Measurements from ENCODE around the gene DAAM2.

The DAAM2 gene

GRCh38 chr6:39849764-39850163, 57.6 kb downstream of the DAAM2 start:
- no peak for TF ChIP-seq EGR1 (IDR thresholded peaks at IDR 0.05)
- no peak for TF ChIP-seq TEAD4 (IDR thresholded peaks at IDR 0.05)
- no peak for TF ChIP-seq ZBTB7A (IDR thresholded peaks at IDR 0.05; ENCODE audit: low read depth)
- no peak for TF ChIP-seq TAF1 (IDR thresholded peaks at IDR 0.05; ENCODE audit: low read depth)
- no peak for TF ChIP-seq CEBPB (IDR thresholded peaks at IDR 0.05)
- TF ChIP-seq REST (IDR thresholded peaks at IDR 0.05; ENCODE audit: low read depth): no peak
- no peak for TF ChIP-seq RAD21 (IDR thresholded peaks at IDR 0.05; ENCODE audit: low read depth)
- no peak for TF ChIP-seq MAX (IDR thresholded peaks at IDR 0.05)
- TF ChIP-seq TCF12 (IDR thresholded peaks at IDR 0.05; ENCODE audit: low read depth): no peak
- TF ChIP-seq YY1 (IDR thresholded peaks at IDR 0.05; ENCODE audit: low read depth): no peak
- TF ChIP-seq EP300 (IDR thresholded peaks at IDR 0.05; ENCODE audit: borderline replicate concordance): no peak
- no peak for TF ChIP-seq FOXM1 (IDR thresholded peaks at IDR 0.05; ENCODE audit: borderline replicate concordance, low read depth)
- TF ChIP-seq USF1 (IDR thresholded peaks at IDR 0.05): no peak
- TF ChIP-seq NFIC (IDR thresholded peaks at IDR 0.05): no peak
- TF ChIP-seq CREB1 (IDR thresholded peaks at IDR 0.05; ENCODE audit: low read depth): no peak

GRCh38 chr6:39850736-39851297, 58.6 kb downstream of the DAAM2 start:
- TF ChIP-seq TAF1 (IDR thresholded peaks at IDR 0.05; ENCODE audit: low read depth) (no peak), TEAD4 (IDR thresholded peaks at IDR 0.05) (no peak), EP300 (IDR thresholded peaks at IDR 0.05; ENCODE audit: borderline replicate concordance) (no peak), REST (IDR thresholded peaks at IDR 0.05; ENCODE audit: low read depth) (no peak), YY1 (IDR thresholded peaks at IDR 0.05; ENCODE audit: low read depth) (no peak), EGR1 (IDR thresholded peaks at IDR 0.05) (no peak), TCF12 (IDR thresholded peaks at IDR 0.05; ENCODE audit: low read depth) (no peak), FOXM1 (IDR thresholded peaks at IDR 0.05; ENCODE audit: borderline replicate concordance, low read depth) (no peak)

- TF ChIP-seq NFIC (IDR thresholded peaks at IDR 0.05) (no peak), TEAD4 (IDR thresholded peaks at IDR 0.05) (no peak), TCF12 (IDR thresholded peaks at IDR 0.05; ENCODE audit: low read depth) (no peak), CEBPB (IDR thresholded peaks at IDR 0.05) (no peak), ZBTB7A (IDR thresholded peaks at IDR 0.05; ENCODE audit: low read depth) (no peak), EP300 (IDR thresholded peaks at IDR 0.05; ENCODE audit: borderline replicate concordance) (no peak), CREB1 (IDR thresholded peaks at IDR 0.05; ENCODE audit: low read depth) (no peak), USF1 (IDR thresholded peaks at IDR 0.05) (no peak), YY1 (IDR thresholded peaks at IDR 0.05; ENCODE audit: low read depth) (no peak), EGR1 (IDR thresholded peaks at IDR 0.05) (no peak), FOXM1 (IDR thresholded peaks at IDR 0.05; ENCODE audit: borderline replicate concordance, low read depth) (no peak), RAD21 (IDR thresholded peaks at IDR 0.05; ENCODE audit: low read depth) (no peak), REST (IDR thresholded peaks at IDR 0.05; ENCODE audit: low read depth) (no peak), TAF1 (IDR thresholded peaks at IDR 0.05; ENCODE audit: low read depth) (no peak), MAX (IDR thresholded peaks at IDR 0.05) (no peak)
These were observed 59.2 kb downstream of the DAAM2 start for GRCh38 chr6:39851331-39851730.

GRCh38 chr6:39852324-39852723, 60.1 kb downstream of the DAAM2 start:
- TF ChIP-seq CREB1 (IDR thresholded peaks at IDR 0.05; ENCODE audit: low read depth): no peak
- TF ChIP-seq EP300 (IDR thresholded peaks at IDR 0.05; ENCODE audit: borderline replicate concordance): no peak
